ENCODE results near the gene TIMM17A.

Gene TIMM17A

DNA sequence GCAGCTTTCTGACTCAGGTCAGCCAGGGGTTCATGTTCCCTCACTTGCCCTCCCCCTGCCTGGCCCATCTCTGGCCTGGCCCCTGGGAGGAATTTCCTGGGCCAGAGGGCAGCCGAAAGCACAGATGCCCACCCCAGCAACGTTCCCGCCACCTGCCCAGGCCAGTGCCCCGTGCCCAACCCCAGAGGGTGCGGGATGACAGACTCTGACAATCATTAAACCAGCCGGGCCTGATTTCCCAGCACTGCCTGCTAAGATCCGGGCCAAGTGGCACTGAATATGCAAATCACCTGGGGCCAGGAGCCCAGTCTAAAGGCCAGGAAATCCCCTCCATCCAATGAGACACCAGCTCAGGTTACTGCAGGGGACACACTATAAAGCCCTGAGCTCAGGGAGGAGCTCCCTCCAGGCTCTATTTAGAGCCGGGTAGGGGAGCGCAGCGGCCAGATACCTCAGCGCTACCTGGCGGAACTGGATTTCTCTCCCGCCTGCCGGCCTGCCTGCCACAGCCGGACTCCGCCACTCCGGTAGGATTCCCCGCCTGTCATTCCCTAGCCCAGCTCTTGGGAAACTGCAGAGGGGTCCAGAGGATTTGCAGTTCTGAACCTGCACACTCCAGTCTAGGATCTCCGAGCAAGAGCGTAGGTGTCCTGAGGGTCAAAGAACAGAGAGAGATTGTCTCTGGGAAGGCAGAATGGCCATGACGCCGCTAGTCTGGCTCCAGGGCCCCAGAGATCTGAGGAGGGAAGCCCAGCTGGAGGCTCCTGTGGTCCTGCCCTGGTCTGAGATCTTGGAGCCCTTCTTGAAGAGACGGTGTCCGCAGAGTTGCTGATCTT, 55.1 kb downstream of the TIMM17A start, which contains the start of gene ELF3:
Gene ELF3, plus strand, starts transcription at position 408 of the 836 bp plus-strand sequence. CDS start 550 bp downstream, outside the sequence.
- no peak within 1 kb of the TSS for H3K4me3 ChIP-seq (ENCODE audit: low read length)
- no peak for DNase-seq (ENCODE audit: low read depth)
- TF ChIP-seq, protein P1, sequence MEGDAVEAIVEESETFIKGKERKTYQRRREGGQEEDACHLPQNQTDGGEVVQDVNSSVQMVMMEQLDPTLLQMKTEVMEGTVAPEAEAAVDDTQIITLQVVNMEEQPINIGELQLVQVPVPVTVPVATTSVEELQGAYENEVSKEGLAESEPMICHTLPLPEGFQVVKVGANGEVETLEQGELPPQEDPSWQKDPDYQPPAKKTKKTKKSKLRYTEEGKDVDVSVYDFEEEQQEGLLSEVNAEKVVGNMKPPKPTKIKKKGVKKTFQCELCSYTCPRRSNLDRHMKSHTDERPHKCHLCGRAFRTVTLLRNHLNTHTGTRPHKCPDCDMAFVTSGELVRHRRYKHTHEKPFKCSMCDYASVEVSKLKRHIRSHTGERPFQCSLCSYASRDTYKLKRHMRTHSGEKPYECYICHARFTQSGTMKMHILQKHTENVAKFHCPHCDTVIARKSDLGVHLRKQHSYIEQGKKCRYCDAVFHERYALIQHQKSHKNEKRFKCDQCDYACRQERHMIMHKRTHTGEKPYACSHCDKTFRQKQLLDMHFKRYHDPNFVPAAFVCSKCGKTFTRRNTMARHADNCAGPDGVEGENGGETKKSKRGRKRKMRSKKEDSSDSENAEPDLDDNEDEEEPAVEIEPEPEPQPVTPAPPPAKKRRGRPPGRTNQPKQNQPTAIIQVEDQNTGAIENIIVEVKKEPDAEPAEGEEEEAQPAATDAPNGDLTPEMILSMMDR (conservative IDR thresholded peaks at IDR 0.05; ENCODE audit: low read depth, low read length) = no peak

DNA sequence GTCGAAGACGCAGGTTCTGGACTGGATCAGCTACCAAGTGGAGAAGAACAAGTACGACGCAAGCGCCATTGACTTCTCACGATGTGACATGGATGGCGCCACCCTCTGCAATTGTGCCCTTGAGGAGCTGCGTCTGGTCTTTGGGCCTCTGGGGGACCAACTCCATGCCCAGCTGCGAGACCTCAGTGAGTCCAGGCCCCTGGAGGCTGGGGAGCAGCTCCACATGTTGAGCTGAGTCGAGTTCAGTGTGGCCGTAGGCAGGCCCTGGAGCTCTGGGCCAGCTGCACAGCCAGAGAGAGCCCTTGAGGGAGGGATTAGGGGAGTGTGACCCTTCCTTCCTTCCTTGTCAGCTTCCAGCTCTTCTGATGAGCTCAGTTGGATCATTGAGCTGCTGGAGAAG, 56.7 kb downstream of the TIMM17A start:
- TF ChIP-seq, protein P1 (conservative IDR thresholded peaks at IDR 0.05; ENCODE audit: low read depth, low read length) = no peak
- DNase-seq (ENCODE audit: low read depth) = no peak
- no peak overlapping the region for H3K4me3 ChIP-seq (ENCODE audit: low read length)

DNA sequence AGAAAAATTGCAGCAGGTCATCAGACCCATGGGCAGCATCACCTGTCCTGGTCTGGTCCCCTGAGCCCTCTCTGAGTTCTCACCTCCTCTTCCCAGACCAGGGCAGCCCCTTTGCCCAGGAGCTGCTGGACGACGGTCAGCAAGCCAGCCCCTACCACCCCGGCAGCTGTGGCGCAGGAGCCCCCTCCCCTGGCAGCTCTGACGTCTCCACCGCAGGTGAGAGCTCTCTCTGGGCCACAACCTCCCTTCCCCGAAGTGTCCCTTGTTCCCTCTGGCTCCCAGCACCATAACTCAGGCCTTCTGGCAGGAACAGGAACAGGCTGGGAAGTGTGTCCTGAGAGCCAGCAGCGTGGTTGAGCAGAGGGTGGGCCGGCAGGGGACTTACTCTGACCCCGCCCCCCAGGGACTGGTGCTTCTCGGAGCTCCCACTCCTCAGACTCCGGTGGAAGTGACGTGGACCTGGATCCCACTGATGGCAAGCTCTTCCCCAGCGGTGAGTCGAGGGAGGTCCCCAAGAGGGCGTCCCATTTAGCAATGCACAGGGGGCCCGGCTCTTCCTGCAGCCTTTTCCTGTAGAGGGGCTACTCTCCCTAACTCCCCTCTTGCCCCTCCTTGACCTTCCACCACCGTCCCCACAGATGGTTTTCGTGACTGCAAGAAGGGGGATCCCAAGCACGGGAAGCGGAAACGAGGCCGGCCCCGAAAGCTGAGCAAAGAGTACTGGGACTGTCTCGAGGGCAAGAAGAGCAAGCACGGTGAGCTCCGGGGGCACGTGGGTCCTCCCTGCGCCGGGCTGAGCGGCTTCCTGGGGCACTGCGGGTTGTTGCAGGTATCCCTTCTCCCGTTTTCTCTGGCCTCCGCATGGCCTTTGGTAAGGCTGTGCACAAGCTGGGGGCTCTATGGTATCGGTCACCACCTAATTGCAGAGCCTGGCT, 57.5 kb downstream of the TIMM17A start:
- no peak for DNase-seq (ENCODE audit: low read depth)
- TF ChIP-seq, protein P1 (conservative IDR thresholded peaks at IDR 0.05; ENCODE audit: low read depth, low read length) = no peak
- no peak overlapping the region for H3K4me3 ChIP-seq (ENCODE audit: low read length)

DNA sequence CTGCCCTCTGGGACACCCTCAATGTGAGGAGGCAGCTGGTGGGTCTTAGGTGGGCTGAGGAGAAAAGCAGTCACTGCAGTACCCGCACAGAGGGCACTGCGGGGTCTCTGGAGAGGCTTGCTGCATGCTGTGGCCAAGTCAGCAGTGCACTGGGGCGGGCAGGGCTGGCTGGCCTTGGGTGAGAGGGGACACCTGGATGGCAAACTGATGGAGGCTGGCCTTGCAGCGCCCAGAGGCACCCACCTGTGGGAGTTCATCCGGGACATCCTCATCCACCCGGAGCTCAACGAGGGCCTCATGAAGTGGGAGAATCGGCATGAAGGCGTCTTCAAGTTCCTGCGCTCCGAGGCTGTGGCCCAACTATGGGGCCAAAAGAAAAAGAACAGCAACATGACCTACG, 58.3 kb downstream of the TIMM17A start:
- no peak overlapping the region for H3K4me3 ChIP-seq (ENCODE audit: low read length)
- TF ChIP-seq, protein P1 (conservative IDR thresholded peaks at IDR 0.05; ENCODE audit: low read depth, low read length) = no peak
- no peak for DNase-seq (ENCODE audit: low read depth)

DNA sequence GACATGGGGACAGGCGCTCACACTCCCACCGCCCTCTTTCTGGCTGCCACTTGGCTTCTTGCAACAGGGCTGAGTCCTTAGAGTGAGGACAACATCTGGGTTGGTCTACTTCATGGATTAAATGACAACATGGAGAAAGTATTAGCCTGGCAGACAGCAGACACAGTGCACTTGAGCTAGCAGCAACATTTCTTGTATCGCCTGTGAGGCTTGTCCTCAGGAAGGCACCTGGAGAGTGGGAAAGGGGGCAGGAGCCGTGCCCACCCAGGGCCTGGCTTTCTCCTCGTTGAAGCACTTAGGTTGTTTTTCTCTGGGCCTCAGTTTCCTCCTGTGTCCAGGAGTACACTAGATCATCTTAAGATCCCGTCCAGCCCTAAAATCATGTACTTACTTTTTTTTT, 58.8 kb downstream of the TIMM17A start:
- H3K4me3 ChIP-seq (ENCODE audit: low read length) = no peak overlapping the region
- no peak for DNase-seq (ENCODE audit: low read depth)
- TF ChIP-seq, protein P1 (conservative IDR thresholded peaks at IDR 0.05; ENCODE audit: low read depth, low read length) = no peak

DNA sequence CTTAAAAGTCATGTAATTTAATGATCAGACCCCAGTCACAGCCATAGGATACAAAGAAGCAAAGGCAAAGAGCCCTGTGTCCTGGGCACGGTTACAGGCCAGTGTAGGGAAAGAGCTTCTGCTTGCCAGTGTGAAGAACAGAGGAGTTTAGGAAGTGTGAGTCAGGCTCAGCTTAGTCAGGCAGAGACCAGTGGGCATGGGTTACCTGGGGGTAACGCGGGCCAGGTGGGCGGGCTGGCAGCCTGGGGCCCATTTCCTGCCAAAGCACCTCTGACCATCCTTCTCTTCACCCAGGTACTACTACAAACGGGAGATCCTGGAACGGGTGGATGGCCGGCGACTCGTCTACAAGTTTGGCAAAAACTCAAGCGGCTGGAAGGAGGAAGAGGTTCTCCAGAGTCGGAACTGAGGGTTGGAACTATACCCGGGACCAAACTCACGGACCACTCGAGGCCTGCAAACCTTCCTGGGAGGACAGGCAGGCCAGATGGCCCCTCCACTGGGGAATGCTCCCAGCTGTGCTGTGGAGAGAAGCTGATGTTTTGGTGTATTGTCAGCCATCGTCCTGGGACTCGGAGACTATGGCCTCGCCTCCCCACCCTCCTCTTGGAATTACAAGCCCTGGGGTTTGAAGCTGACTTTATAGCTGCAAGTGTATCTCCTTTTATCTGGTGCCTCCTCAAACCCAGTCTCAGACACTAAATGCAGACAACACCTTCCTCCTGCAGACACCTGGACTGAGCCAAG, 59.8 kb downstream of the TIMM17A start:
- DNase-seq (ENCODE audit: low read depth) = no peak
- TF ChIP-seq, protein P1 (conservative IDR thresholded peaks at IDR 0.05; ENCODE audit: low read depth, low read length) = no peak

More for the DNA sequence above, 59.8 kb downstream of the TIMM17A start:
- H3K4me3 ChIP-seq (ENCODE audit: low read length) = no peak overlapping the region

All from retinal pigment epithelial cell (primary cell).